Right lobe of liver (tissue), 4 donors: ENCODE results near the gene PRSS48.

Source experiments
- CTCF ChIP-seq, 4 donors: fragments of 200-600 bp in 3 of 4; fragments of 450-650 bp in 1 of 4; IDR thresholded peaks; one replicate each; pipeline versions ENCODE4 v1.5.1 to v1.8.0; 2016 to 2022; ENCODE audit warnings: antibody characterized with exemption in 4 of 4, mild to moderate bottlenecking in 2 of 4
- POLR2A ChIP-seq: fragments of 450-650 bp; IDR thresholded peaks from one replicate; pipeline ENCODE4 v1.6.1; 2017; ENCODE audit warnings: antibody characterized with exemption, mild to moderate bottlenecking
- donor health status: DM: no; HTN: no; CAD: no.
- donor health status: DM: no; HTN: no; CAD: no.
- donor health status: DM: no; HTN: yes; CAD: no.

DNA sequence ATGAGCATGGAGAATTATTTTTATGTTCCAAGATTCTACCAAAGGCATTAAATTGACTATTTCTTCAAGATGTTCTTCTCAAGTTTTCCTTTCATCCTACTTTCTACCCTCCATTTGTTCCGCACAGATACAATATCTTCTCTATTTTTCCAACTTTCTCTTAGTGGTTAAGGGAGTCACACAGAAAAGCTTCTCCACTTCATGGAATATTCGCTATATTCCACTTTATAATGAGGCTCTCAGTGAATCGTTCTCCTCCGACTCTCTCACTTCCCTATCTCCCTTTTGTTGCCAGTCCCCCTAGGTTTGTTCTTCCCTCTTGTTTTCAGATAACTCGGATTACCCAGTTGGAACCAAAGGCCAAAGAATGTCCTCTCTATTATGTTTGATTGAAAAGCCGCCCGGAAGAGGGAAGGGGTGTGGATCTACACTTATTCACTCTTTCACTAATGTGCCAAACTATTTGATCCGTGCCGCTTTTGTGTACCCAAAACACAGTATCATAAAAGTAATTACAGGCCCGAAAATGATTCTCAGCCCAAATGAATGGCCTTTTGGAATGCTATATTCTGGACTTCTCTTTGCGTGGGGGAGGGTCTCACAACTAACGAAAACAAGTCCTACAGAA lies 47.3 kb downstream of the PRSS48 start:
- TF ChIP-seq CTCF (IDR thresholded peaks at IDR 0.05), result no peak
- peak; percentile 31 for TF ChIP-seq POLR2A
